IMR-90 (cell line): ENCODE data around the gene SOX8. TPM values are rescaled to one million over a fixed set of nuclear protein-coding genes. Genes with fewer than 3 reads are reported as not detected.

Source experiments
- ATAC-seq: fragments of 200-7000 bp; cut with Tn5 transposase; 2 replicates; pipeline ENCODE4 v1.9.1; 2020; ENCODE audit warnings: low read depth, mild to moderate bottlenecking, moderate library complexity
- BruUV-seq: library from RNA; stranded (reverse); fragments of 400-500 nt; replicated peaks from 2 replicates; lab custom pipeline; 2021; lab: Mats Ljungman, UMichigan
- CTCF ChIA-PET: fragments of 300-600 bp; formaldehyde crosslinking; extraction: SDS; loops from one replicate; lab custom pipeline; 2021; ENCODE audit warnings: antibody characterized with exemption; lab: Yijun Ruan, JAX
- POLR2A ChIA-PET: fragments of 300-600 bp; sonication (Branson Sonifier 250); formaldehyde crosslinking; loops from one replicate; lab custom pipeline; 2022; ENCODE audit warnings: antibody characterized with exemption; ENCODE audit not compliant: unreplicated experiment; lab: Charles Lee
- DNase-seq: peaks from one replicate; pipeline ENCODE4 v3.0.0; 2013
- H2AFZ ChIP-seq: replicated peaks from 2 replicates; pipeline ENCODE3; 2013; ENCODE audit warnings: low read length, mild to moderate bottlenecking; ENCODE audit not compliant: poor library complexity
- H2AK5ac ChIP-seq: 2 replicates; pipeline ENCODE4 v1.6.1; 2013; ENCODE audit warnings: low read depth, low read length, inconsistent platforms
- H2AK9ac ChIP-seq: replicated peaks from 2 replicates; pipeline ENCODE3; 2013; ENCODE audit warnings: mild to moderate bottlenecking, low read depth, low read length, moderate library complexity; ENCODE audit not compliant: poor library complexity
- H2BK120ac ChIP-seq: 2 replicates; pipeline ENCODE4 v1.6.1; 2013; ENCODE audit warnings: low read depth, low read length, inconsistent platforms
- H2BK15ac ChIP-seq: 3 replicates; pipeline ENCODE4 v1.6.1; 2013; ENCODE audit warnings: low read depth, low read length, inconsistent platforms
- H2BK20ac ChIP-seq: 2 replicates; pipeline ENCODE4 v1.6.1; 2013; ENCODE audit warnings: low read depth, mild to moderate bottlenecking, inconsistent platforms, low read length, moderate library complexity
- H2BK5ac ChIP-seq: 2 replicates; pipeline ENCODE4 v1.6.1; 2013; ENCODE audit warnings: mild to moderate bottlenecking, low read depth, low read length, inconsistent platforms; ENCODE audit not compliant: poor library complexity, severe bottlenecking
- H3K14ac ChIP-seq: replicated peaks from 2 replicates; pipeline ENCODE4 v1.6.1; 2013; ENCODE audit warnings: low read depth, low read length, inconsistent platforms
- H3K18ac ChIP-seq: 2 replicates; pipeline ENCODE4 v1.6.1; 2013; ENCODE audit warnings: low read depth, low read length, control low read depth
- H3K23ac ChIP-seq: 2 replicates; pipeline ENCODE4 v1.6.1; 2013; ENCODE audit warnings: low read depth, low read length, inconsistent platforms
- H3K27ac ChIP-seq: 2 replicates; pipeline ENCODE4 v1.5.1; 2013; ENCODE audit warnings: mild to moderate bottlenecking, control low read depth, low read length; ENCODE audit not compliant: insufficient read depth
- H3K27me3 ChIP-seq: 2 replicates; pipeline ENCODE4 v1.6.1; 2013; ENCODE audit warnings: low read length; ENCODE audit not compliant: control insufficient read depth, insufficient read depth
- H3K36me3 ChIP-seq: 2 replicates; pipeline ENCODE4 v1.6.1; 2013; ENCODE audit warnings: low read length, mixed read lengths; ENCODE audit not compliant: control insufficient read depth, insufficient read depth
- H3K4ac ChIP-seq: 2 replicates; pipeline ENCODE4 v1.6.1; 2013; ENCODE audit warnings: low read depth, low read length, inconsistent platforms
- H3K4me1 ChIP-seq: 2 replicates; pipeline ENCODE4 v1.6.1; 2013; ENCODE audit warnings: low read length, mixed read lengths; ENCODE audit not compliant: control insufficient read depth, insufficient read depth
- H3K4me2 ChIP-seq: 2 replicates; pipeline ENCODE4 v1.6.1; 2013; ENCODE audit warnings: low read depth, mild to moderate bottlenecking, control low read depth, low read length, moderate library complexity
- H3K4me3 ChIP-seq: 2 replicates; pipeline ENCODE4 v1.5.1; 2013; ENCODE audit warnings: low read depth, mild to moderate bottlenecking, control low read depth, low read length, moderate library complexity; ENCODE audit not compliant: insufficient read depth
- H3K56ac ChIP-seq: 2 replicates; pipeline ENCODE4 v1.6.1; 2013; ENCODE audit warnings: low read length, inconsistent platforms; ENCODE audit not compliant: insufficient read depth; ENCODE audit errors: extremely low read depth
- H3K79me1 ChIP-seq, 2 experiments: 2 replicates each; pipeline ENCODE4 v1.6.1; 2013; ENCODE audit warnings: low read length in 2 of 2, inconsistent platforms in 1 of 2, low read depth in 1 of 2
- H3K9ac ChIP-seq: 2 replicates; pipeline ENCODE4 v1.6.1; 2013; ENCODE audit warnings: low read depth, low read length, control low read depth
- H3K9me1 ChIP-seq: 2 replicates; pipeline ENCODE4 v1.6.1; 2013; ENCODE audit warnings: low read length, inconsistent platforms; ENCODE audit not compliant: insufficient read depth
- H3K9me3 ChIP-seq: 2 replicates; pipeline ENCODE4 v1.6.1; 2013; ENCODE audit warnings: low read length; ENCODE audit not compliant: control insufficient read depth, insufficient read depth
- H4K20me1 ChIP-seq: 2 replicates; pipeline ENCODE4 v1.6.1; 2013; ENCODE audit warnings: low read length, inconsistent platforms; ENCODE audit not compliant: insufficient read depth
- H4K5ac ChIP-seq: 2 replicates; pipeline ENCODE4 v1.6.1; 2013; ENCODE audit warnings: mild to moderate bottlenecking, low read depth, low read length, control low read depth
- H4K8ac ChIP-seq, 2 experiments: 2 replicates each; pipeline ENCODE4 v1.6.1; 2013; ENCODE audit warnings: low read depth in 2 of 2, low read length in 2 of 2, control low read depth in 1 of 2, inconsistent platforms in 1 of 2
- H4K91ac ChIP-seq: 2 replicates; pipeline ENCODE4 v1.6.1; 2013; ENCODE audit warnings: low read depth, low read length, inconsistent platforms; ENCODE audit not compliant: insufficient read depth
- BHLHE40 ChIP-seq: fragments of 150-350 bp; IDR thresholded peaks from 2 replicates; pipeline ENCODE4 v1.6.1; 2016; ENCODE audit warnings: mild to moderate bottlenecking, low read depth, low read length
- CEBPB ChIP-seq: IDR thresholded peaks from 2 replicates; pipeline ENCODE4 v1.6.1; 2012; ENCODE audit warnings: low read depth, low read length, improper control_type of control experiment
- CHD1 ChIP-seq: IDR thresholded peaks from 2 replicates; pipeline ENCODE4 v1.6.1; 2012; ENCODE audit warnings: low read depth, low read length, improper control_type of control experiment
- CTCF ChIP-seq: conservative IDR thresholded peaks from 2 replicates; pipeline ENCODE4 v1.5.1; 2012; ENCODE audit warnings: mild to moderate bottlenecking, low read depth, low read length, improper control_type of control experiment
- ELK1 ChIP-seq: fragments of 150-350 bp; IDR thresholded peaks from 2 replicates; pipeline ENCODE4 v1.6.1; 2016; ENCODE audit warnings: low read depth, mild to moderate bottlenecking, low read length, moderate library complexity, borderline replicate concordance
- FOS ChIP-seq: fragments of 150-350 bp; IDR thresholded peaks from 2 replicates; pipeline ENCODE4 v1.6.1; 2016; ENCODE audit warnings: low read depth, low read length
- MAZ ChIP-seq: IDR thresholded peaks from 2 replicates; pipeline ENCODE4 v1.6.1; 2012; ENCODE audit warnings: low read depth, mild to moderate bottlenecking, low read length, improper control_type of control experiment, moderate library complexity, borderline replicate concordance
- MXI1 ChIP-seq: IDR thresholded peaks from 2 replicates; pipeline ENCODE4 v1.6.1; 2012; ENCODE audit warnings: low read depth, mild to moderate bottlenecking, low read length, moderate library complexity, borderline replicate concordance
- NFE2L2 ChIP-seq: fragments of 150-350 bp; IDR thresholded peaks from 2 replicates; pipeline ENCODE4 v1.6.1; 2016; ENCODE audit warnings: low read depth, mild to moderate bottlenecking, low read length
- POLR2A ChIP-seq: IDR thresholded peaks from 2 replicates; pipeline ENCODE4 v1.6.1; 2012; ENCODE audit warnings: mild to moderate bottlenecking, low read depth, low read length
- RAD21 ChIP-seq: IDR thresholded peaks from 2 replicates; pipeline ENCODE4 v1.6.1; 2012; ENCODE audit warnings: low read length, improper control_type of control experiment
- RFX5 ChIP-seq: IDR thresholded peaks from 2 replicates; pipeline ENCODE4 v1.8.0; 2012; ENCODE audit warnings: low read depth, mild to moderate bottlenecking, low read length, moderate library complexity
- SMC3 ChIP-seq: fragments of 150-350 bp; IDR thresholded peaks from 2 replicates; pipeline ENCODE4 v1.6.1; 2016; ENCODE audit warnings: low read depth, mild to moderate bottlenecking, antibody characterized with exemption, low read length, moderate library complexity
- USF2 ChIP-seq: fragments of 150-350 bp; IDR thresholded peaks from 2 replicates; pipeline ENCODE4 v1.6.1; 2017; ENCODE audit warnings: mild to moderate bottlenecking, antibody characterized with exemption, low read length, low read depth
- WGBS, 2 experiments: methylation state at CpG; one replicate each; pipeline versions ENCODE4 v1.1.5 to v1.1.7; 2013; ENCODE audit warnings: missing lambda C conversion rate in 2 of 2; ENCODE audit not compliant: insufficient read length in 1 of 2; ENCODE audit errors: extremely low coverage in 2 of 2; 5-methylcytosine and 5-hydroxymethylcytosine counted together
- dilution Hi-C: fragments of 300-500 bp; cut with HindIII; formaldehyde crosslinking; loops from one replicate; pipeline ENCODE4 v1.14.3; 2018; ENCODE audit warnings: low sequenced_read_pairs; ENCODE audit not compliant: unreplicated experiment
- in situ Hi-C: fragments of 300-500 bp; cut with MboI; formaldehyde crosslinking; loops from 3 replicates; pipeline ENCODE4 v1.14.3; 2019; ENCODE audit warnings: low sequenced_read_pairs, inconsistent platforms, mixed read lengths
- intact Hi-C: fragments of 100-400 bp; cut with micrococcal nuclease; formaldehyde crosslinking; loops from 2 replicates; pipeline ENCODE4 v1.10.0; 2022
- polyA plus RNA-seq, 3 experiments: library from polyadenylated mRNA; depleted of rRNA; stranded (reverse); fragments of >200 nt; gene quantifications; 2 replicates each; pipeline ENCODE4 v1.2.3, GENCODE V29; 2012; ENCODE audit warnings: low replicate concordance in 1 of 3
- total RNA-seq: library from RNA; depleted of rRNA; stranded (reverse); fragments of >200 nt; gene quantifications from 2 replicates; pipeline ENCODE4 v1.2.3, GENCODE V29; 2012

SOX8 gene
- total and polyA plus RNA-seq, 2 of the 4 experiments (the other 2 are of a cell fraction): under 0.01 to 0.26 TPM

- Histone ChIP-seq H3K79me1 (peaks cover 4 to 6% of the 10 kb centered on the region in 2 experiments; a peak in 3 of 4 replicates), H2AK9ac (no peak overlapping the region), H3K4me1 (no peaks in the 10 kb centered on the region), H3K4me3 (no peak overlapping the region), H2BK15ac (no peak overlapping the region), H3K9me1 (no peaks in the 10 kb centered on the region), H3K18ac (no peak overlapping the region), H4K20me1 (0 out of 2 replicates have a peak, but pooled peaks cover 7% of the 10 kb centered on the region), H3K27me3 (no peaks in the 10 kb centered on the region), H4K8ac (no peak overlapping the region), H4K91ac (no peak overlapping the region), H3K36me3 (peaks cover 12% of the 10 kb centered on the region), H3K23ac (no peak overlapping the region), H2BK120ac (no peak overlapping the region), H3K9me3 (peaks cover 7% of the 10 kb centered on the region; the same call in 1 of the 2 replicates), H3K14ac (no peak overlapping the region), H3K27ac (no peak overlapping the region), H2BK20ac (no peak overlapping the region), H2BK5ac (no peak overlapping the region), H4K5ac (no peak overlapping the region), H3K56ac (no peak overlapping the region), H3K4ac (no peak overlapping the region), H3K4me2 (no peak overlapping the region), H2AK5ac (no peak overlapping the region), H3K9ac (no peak overlapping the region), H2AFZ (no peak overlapping the region)
- no peak for DNase-seq
- WGBS, 2 experiments: 100% methylated on average over 2 of the region's 23 CpGs; no CpG with 5 or more reads in 1 of the 2 experiments
- no TSS peak for BruUV-seq
- in situ Hi-C loops: no loop called here
- intact Hi-C loops: no loop called here
- ChIA-PET POLR2A (no interaction called here), CTCF (no interaction called here)
- TF ChIP-seq CEBPB (no peak), MXI1 (no peak), NFE2L2 (no peak), RFX5 (no peak), USF2 (no peak), BHLHE40 (no peak), ELK1 (no peak), CHD1 (no peak), SMC3 (no peak), POLR2A (no peak), CTCF (no peak), MAZ (no peak), FOS (no peak), RAD21 (no peak)
- no peak for ATAC-seq
- dilution Hi-C loops: no loop called here
These were observed 18.4 kb upstream of the SOX8 start for GRCh38 chr16:962901-963814.
